HepG2 (cell line): ENCODE measurements around the gene GLIS2. TPM values are rescaled to one million over a fixed set of nuclear protein-coding genes. Genes with fewer than 3 reads are reported as not detected.
A peak's percentile ranks its signal among the peaks of the same experiment; 100 is the strongest.

Experiments
- ASH2L ChIP-seq: fragments of 300-600, 200-600 bp; sonication (generic); IDR thresholded peaks from 2 replicates; pipeline ENCODE4 v1.7.0; 2017; ENCODE audit warnings: low read depth, mild to moderate bottlenecking, moderate library complexity, mixed read lengths, low read length; ENCODE audit not compliant: insufficient read length
- CREB1 ChIP-seq, 2 experiments: fragments of 450-650 bp in 1 of 2; IDR thresholded peaks; 2 replicates each; pipeline ENCODE4 v1.6.1; 2016 to 2017; ENCODE audit warnings: control low read depth in 1 of 2, mild to moderate bottlenecking in 1 of 2, missing compliant biosample characterization in 1 of 2, missing genetic modification characterization in 1 of 2
- EHMT2 ChIP-seq: fragments of 200-600 bp; sonication (generic); IDR thresholded peaks from 2 replicates; pipeline ENCODE4 v1.7.0; 2017; ENCODE audit warnings: antibody characterized with exemption, low read depth, low read length, borderline replicate concordance
- FIP1L1 ChIP-seq: fragments of 200-400 bp; formaldehyde crosslinking; IDR thresholded peaks from 2 replicates; pipeline ENCODE4 v1.6.1; 2018; ENCODE audit warnings: low read depth, mild to moderate bottlenecking, low read length, moderate library complexity, borderline replicate concordance; ENCODE audit not compliant: insufficient read depth
- GPN1 ChIP-seq: sonication (generic); formaldehyde crosslinking; IDR thresholded peaks from 2 replicates; pipeline ENCODE4 v1.5.1; 2020; ENCODE audit warnings: missing genetic modification reagents, borderline replicate concordance
- KLF13 ChIP-seq: sonication (generic); formaldehyde crosslinking; IDR thresholded peaks from 2 replicates; pipeline ENCODE4 v1.4.0; 2020; ENCODE audit warnings: mild to moderate bottlenecking, missing genetic modification reagents
- NFIB ChIP-seq: sonication (generic); formaldehyde crosslinking; IDR thresholded peaks from 2 replicates; pipeline ENCODE4 v1.9.0; 2021; ENCODE audit warnings: missing genetic modification reagents, mild to moderate bottlenecking, borderline replicate concordance
- NFRKB ChIP-seq: fragments of 450-650 bp; IDR thresholded peaks from 2 replicates; pipeline ENCODE4 v1.6.1; 2017
- NFYB ChIP-seq: sonication (generic); formaldehyde crosslinking; IDR thresholded peaks from 2 replicates; pipeline ENCODE4 v1.4.0; 2020; ENCODE audit warnings: missing genetic modification reagents
- NR2F2 ChIP-seq: IDR thresholded peaks from 2 replicates; pipeline ENCODE4 v1.6.1; 2012; ENCODE audit warnings: low read depth, inconsistent platforms, borderline replicate concordance
- PAF1 ChIP-seq: IDR thresholded peaks from 2 replicates; pipeline ENCODE4 v1.6.1; 2016; ENCODE audit warnings: missing genetic modification reagents, missing compliant biosample characterization
- SATB2 ChIP-seq: sonication (generic); formaldehyde crosslinking; IDR thresholded peaks from 2 replicates; pipeline ENCODE4 v1.5.0; 2020; ENCODE audit warnings: missing genetic modification reagents
- SP5 ChIP-seq: IDR thresholded peaks from 2 replicates; pipeline ENCODE4 v1.6.1; 2016; ENCODE audit warnings: low read depth, borderline replicate concordance
- SRF ChIP-seq: IDR thresholded peaks from 2 replicates; pipeline ENCODE4 v1.6.1; 2011; ENCODE audit warnings: mild to moderate bottlenecking, low read depth, low read length, moderate library complexity
- STAG1 ChIP-seq: sonication (generic); formaldehyde crosslinking; IDR thresholded peaks from 2 replicates; pipeline ENCODE4 v1.4.0; 2020; ENCODE audit warnings: missing genetic modification reagents
- ZNF12 ChIP-seq: sonication (generic); formaldehyde crosslinking; IDR thresholded peaks from 2 replicates; pipeline ENCODE4 v1.5.0; 2020; ENCODE audit warnings: missing genetic modification reagents
- ZNF143 ChIP-seq: sonication (generic); formaldehyde crosslinking; IDR thresholded peaks from 2 replicates; pipeline ENCODE4 v1.4.0; 2020; ENCODE audit warnings: missing genetic modification reagents
- ZNF160 ChIP-seq: sonication (generic); formaldehyde crosslinking; IDR thresholded peaks from 2 replicates; pipeline ENCODE4 v1.8.0; 2022; ENCODE audit warnings: mild to moderate bottlenecking, inconsistent platforms, missing genetic modification reagents
- ZNF550 ChIP-seq: sonication (generic); formaldehyde crosslinking; IDR thresholded peaks from 2 replicates; pipeline ENCODE4 v1.4.0; 2020; ENCODE audit warnings: mild to moderate bottlenecking, missing genetic modification reagents, borderline replicate concordance
- ZNF773 ChIP-seq: sonication (generic); formaldehyde crosslinking; IDR thresholded peaks from 2 replicates; pipeline ENCODE4 v1.4.0; 2020; ENCODE audit warnings: missing genetic modification reagents, borderline replicate concordance
- ZSCAN31 ChIP-seq: sonication (generic); formaldehyde crosslinking; IDR thresholded peaks from 2 replicates; pipeline ENCODE4 v1.5.0; 2020; ENCODE audit warnings: low read depth, mild to moderate bottlenecking, missing genetic modification reagents
- polyA plus RNA-seq, 8 experiments: library from polyadenylated mRNA; depleted of rRNA in 3 of 8; stranded (reverse) in 7 of 8; unstranded in 1 of 8; fragments of >200 nt; fragmentation: Illumina TruSeq in 4 of 8; extraction: Trizol in 4 of 8; gene quantifications; 2 replicates each; pipeline versions ENCODE4 v1.2.1 to v1.2.3, GENCODE V29; 2011 to 2016; ENCODE audit warnings: low read depth in 4 of 8, missing spikeins in 1 of 8, mixed read lengths in 1 of 8; ENCODE audit not compliant: insufficient read depth in 1 of 8
- total RNA-seq, 5 experiments: library from RNA; depleted of rRNA; stranded (reverse); fragments of >200 nt; fragmentation: Illumina TruSeq; extraction: Trizol; gene quantifications; 2 replicates each; pipeline ENCODE4 v1.2.3, GENCODE V29; 2016; ENCODE audit warnings: low read depth in 1 of 5
- TF ChIP-seq, protein P1 (sequence below): sonication (generic); formaldehyde crosslinking; IDR thresholded peaks from 2 replicates; pipeline ENCODE4 v1.8.1; 2023; ENCODE audit warnings: mild to moderate bottlenecking, moderate library complexity, missing genetic modification reagents
- TF ChIP-seq, protein P2 (sequence below): sonication (generic); formaldehyde crosslinking; IDR thresholded peaks from 2 replicates; pipeline ENCODE4 v1.5.1; 2020; ENCODE audit warnings: missing genetic modification reagents, mild to moderate bottlenecking, borderline replicate concordance
- TF ChIP-seq, protein P3 (sequence below): sonication (generic); formaldehyde crosslinking; conservative IDR thresholded peaks from 2 replicates; pipeline ENCODE4 v1.4.0; 2020; ENCODE audit warnings: missing genetic modification reagents
- TF ChIP-seq, protein P4 (sequence below): sonication (generic); formaldehyde crosslinking; IDR thresholded peaks from 2 replicates; pipeline ENCODE4 v1.5.0; 2020; ENCODE audit warnings: missing genetic modification reagents, mild to moderate bottlenecking, borderline replicate concordance

Gene GLIS2
- total and polyA plus RNA-seq, 2 of the 13 experiments (the other 11 are each of a cell fraction or from before 2014, with no cell fraction given): 0.28 to 0.29 TPM

DNA sequence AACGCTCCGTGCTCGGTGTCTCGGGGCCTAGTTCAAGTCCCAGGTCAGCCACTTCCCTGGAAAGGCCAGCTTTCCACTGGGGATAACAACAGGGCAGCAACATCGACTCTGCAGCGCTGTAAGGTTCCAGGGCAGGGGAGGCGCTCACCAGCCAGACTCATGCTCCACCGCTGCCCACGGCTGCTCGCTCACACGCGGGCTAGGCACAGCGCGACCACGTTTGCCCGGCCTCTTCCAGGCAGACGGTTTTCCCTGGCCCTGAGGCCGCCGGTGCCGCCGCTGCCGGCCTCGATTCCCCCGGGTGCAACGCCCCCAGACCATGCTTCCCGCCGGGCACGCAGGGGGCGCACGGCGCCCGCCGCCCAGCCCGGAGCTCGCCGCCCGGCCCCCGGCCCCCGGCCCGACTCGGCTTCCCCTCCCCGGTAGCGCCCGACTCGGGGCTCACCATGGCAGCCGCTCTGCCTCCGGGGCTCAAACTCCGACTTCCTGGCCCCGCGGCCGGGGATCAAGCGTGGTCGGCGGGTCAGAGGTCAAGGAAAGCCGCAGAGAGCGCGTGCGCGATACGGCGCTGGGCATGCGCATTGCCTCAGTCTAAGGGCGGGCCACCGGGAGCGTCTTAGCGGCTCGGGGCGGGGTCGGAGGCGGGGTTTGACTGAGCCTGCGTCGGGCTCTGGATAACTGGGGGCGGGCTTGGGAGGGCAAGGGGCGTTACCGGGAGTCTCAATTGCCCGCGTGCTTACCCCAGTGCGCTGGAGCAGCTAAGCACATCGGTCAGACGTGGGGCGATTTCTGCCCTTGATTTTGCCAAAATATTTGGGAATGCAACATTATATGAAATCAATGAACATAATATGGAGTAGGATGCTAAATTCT lies 35.2 kb downstream of the GLIS2 start, which contains the start of gene PAM16 (continued):
- TF ChIP-seq ZNF160 (CRISPR knock-in tag) (no peak), ZNF143 (CRISPR knock-in tag) (no peak), NFIB (CRISPR knock-in tag) (no peak), ZNF12 (CRISPR knock-in tag) (no peak), PAF1 (CRISPR knock-in tag) (no peak), NFRKB (no peak), SRF (no peak), ZNF550 (CRISPR knock-in tag) (no peak), SP5 (CRISPR knock-in tag) (peak; percentile 27; the same call in 1 of the 2 replicates), CREB1 (IDR thresholded peaks at IDR 0.05) (no peak), CREB1 (CRISPR knock-in tag; IDR thresholded peaks at IDR 0.05) (no peak), SATB2 (CRISPR knock-in tag) (no peak), KLF13 (CRISPR knock-in tag) (no peak), ASH2L (peak; percentile 81), ZSCAN31 (no peak; the same call in 1 of the 2 replicates), GPN1 (CRISPR knock-in tag) (no peak), NFYB (CRISPR knock-in tag) (no peak), ZNF773 (no peak), NR2F2 (peak; percentile 68; the same call in 1 of the 2 replicates), EHMT2 (no peak), FIP1L1 (no peak), STAG1 (CRISPR knock-in tag) (no peak)
- TF ChIP-seq, protein P1, sequence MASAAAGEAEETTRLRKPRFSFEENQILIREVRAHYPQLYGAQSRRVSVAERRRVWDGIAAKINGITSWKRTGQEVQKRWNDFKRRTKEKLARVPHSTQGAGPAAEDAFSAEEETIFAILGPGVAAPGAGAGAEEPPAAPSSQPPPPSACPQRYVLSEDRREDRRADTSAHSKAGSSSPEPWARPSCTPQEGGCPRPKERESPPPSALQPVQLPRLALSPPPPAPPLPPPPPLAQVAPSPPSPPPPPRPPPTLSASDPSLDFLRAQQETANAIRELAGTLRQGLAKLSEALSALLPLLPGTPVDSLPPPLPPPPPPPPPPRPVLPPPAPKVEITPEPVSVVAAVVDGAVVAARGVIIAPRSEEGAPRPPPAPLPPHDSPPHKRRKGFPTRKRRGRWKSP (CRISPR knock-in tag): 0 out of 2 replicates have a peak, but pooled peaks have one; percentile 49
- TF ChIP-seq, protein P2, sequence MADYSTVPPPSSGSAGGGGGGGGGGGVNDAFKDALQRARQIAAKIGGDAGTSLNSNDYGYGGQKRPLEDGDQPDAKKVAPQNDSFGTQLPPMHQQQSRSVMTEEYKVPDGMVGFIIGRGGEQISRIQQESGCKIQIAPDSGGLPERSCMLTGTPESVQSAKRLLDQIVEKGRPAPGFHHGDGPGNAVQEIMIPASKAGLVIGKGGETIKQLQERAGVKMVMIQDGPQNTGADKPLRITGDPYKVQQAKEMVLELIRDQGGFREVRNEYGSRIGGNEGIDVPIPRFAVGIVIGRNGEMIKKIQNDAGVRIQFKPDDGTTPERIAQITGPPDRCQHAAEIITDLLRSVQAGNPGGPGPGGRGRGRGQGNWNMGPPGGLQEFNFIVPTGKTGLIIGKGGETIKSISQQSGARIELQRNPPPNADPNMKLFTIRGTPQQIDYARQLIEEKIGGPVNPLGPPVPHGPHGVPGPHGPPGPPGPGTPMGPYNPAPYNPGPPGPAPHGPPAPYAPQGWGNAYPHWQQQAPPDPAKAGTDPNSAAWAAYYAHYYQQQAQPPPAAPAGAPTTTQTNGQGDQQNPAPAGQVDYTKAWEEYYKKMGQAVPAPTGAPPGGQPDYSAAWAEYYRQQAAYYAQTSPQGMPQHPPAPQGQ (CRISPR knock-in tag): no peak
- TF ChIP-seq, protein P3, sequence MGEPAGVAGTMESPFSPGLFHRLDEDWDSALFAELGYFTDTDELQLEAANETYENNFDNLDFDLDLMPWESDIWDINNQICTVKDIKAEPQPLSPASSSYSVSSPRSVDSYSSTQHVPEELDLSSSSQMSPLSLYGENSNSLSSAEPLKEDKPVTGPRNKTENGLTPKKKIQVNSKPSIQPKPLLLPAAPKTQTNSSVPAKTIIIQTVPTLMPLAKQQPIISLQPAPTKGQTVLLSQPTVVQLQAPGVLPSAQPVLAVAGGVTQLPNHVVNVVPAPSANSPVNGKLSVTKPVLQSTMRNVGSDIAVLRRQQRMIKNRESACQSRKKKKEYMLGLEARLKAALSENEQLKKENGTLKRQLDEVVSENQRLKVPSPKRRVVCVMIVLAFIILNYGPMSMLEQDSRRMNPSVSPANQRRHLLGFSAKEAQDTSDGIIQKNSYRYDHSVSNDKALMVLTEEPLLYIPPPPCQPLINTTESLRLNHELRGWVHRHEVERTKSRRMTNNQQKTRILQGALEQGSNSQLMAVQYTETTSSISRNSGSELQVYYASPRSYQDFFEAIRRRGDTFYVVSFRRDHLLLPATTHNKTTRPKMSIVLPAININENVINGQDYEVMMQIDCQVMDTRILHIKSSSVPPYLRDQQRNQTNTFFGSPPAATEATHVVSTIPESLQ: no peak
- TF ChIP-seq, protein P4, sequence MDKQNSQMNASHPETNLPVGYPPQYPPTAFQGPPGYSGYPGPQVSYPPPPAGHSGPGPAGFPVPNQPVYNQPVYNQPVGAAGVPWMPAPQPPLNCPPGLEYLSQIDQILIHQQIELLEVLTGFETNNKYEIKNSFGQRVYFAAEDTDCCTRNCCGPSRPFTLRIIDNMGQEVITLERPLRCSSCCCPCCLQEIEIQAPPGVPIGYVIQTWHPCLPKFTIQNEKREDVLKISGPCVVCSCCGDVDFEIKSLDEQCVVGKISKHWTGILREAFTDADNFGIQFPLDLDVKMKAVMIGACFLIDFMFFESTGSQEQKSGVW: no peak
